Measurements from ENCODE around the gene PLEKHS1. TPM values are rescaled to one million over a fixed set of nuclear protein-coding genes. Genes with fewer than 3 reads are reported as not detected.
A peak's percentile ranks its signal among the peaks of the same experiment; 100 is the strongest.
"Not testable (repeated sequence)": the region's sequence is repeated elsewhere in the genome, so short reads cannot be mapped to it uniquely, and the experiment has no call there.

Gene PLEKHS1
- total and polyA plus RNA-seq, 9 donors, result 0.02 to 2.2 (median 0.05) TPM; not detected in 2

GRCh38 chr10:113782367-113782766 lies 30.9 kb downstream of the PLEKHS1 start:
- Histone ChIP-seq H3K4me1 (ENCODE audit: control insufficient read depth, insufficient read depth, low read length) (no peaks in the 10 kb centered on the region), H3K4me3 (ENCODE audit: low read length) (no peak overlapping the region), H3K36me3 (ENCODE audit: control insufficient read depth, insufficient read depth, low read length) (no peaks in the 10 kb centered on the region), H3K27ac (ENCODE audit: low read length) (no peak overlapping the region), H3K9me3 (replicated peaks; ENCODE audit: control insufficient read depth, low read depth, low read length) (no peaks in the 10 kb centered on the region), H3K27me3 (ENCODE audit: control insufficient read depth, insufficient read depth, low read length) (peaks cover 4% of the 10 kb centered on the region)
- DNase-seq, result no peak
- 63% methylated on average over 3 of the region's 14 CpGs for WGBS (ENCODE audit: insufficient coverage)

GRCh38 chr10:113782986-113783704 lies 31.7 kb downstream of the PLEKHS1 start:
- Histone ChIP-seq H3K4me1 (ENCODE audit: control insufficient read depth, insufficient read depth, low read length) (no peaks in the 10 kb centered on the region), H3K36me3 (ENCODE audit: control insufficient read depth, insufficient read depth, low read length) (no peaks in the 10 kb centered on the region), H3K27ac (ENCODE audit: low read length) (no peak overlapping the region), H3K9me3 (replicated peaks; ENCODE audit: control insufficient read depth, low read depth, low read length) (no peaks in the 10 kb centered on the region), H3K4me3 (ENCODE audit: low read length) (no peak overlapping the region), H3K27me3 (ENCODE audit: control insufficient read depth, insufficient read depth, low read length) (peaks cover 4% of the 10 kb centered on the region)
- no peak for DNase-seq
- WGBS (ENCODE audit: insufficient coverage), result 60% methylated on average over 1 of the region's 8 CpGs

- H3K9me3 ChIP-seq (replicated peaks; ENCODE audit: control insufficient read depth, low read depth, low read length), result no peaks in the 10 kb centered on the region
- no peaks in the 10 kb centered on the region for H3K36me3 ChIP-seq (ENCODE audit: control insufficient read depth, insufficient read depth, low read length)
- H3K4me1 ChIP-seq (ENCODE audit: control insufficient read depth, insufficient read depth, low read length), result no peaks in the 10 kb centered on the region
- H3K4me3 ChIP-seq (ENCODE audit: low read length), result no peak overlapping the region
- 37% methylated on average over 3 of the region's 9 CpGs for WGBS (ENCODE audit: insufficient coverage)
- H3K27ac ChIP-seq (ENCODE audit: low read length), result no peak overlapping the region
- no peaks in the 10 kb centered on the region for H3K27me3 ChIP-seq (ENCODE audit: control insufficient read depth, insufficient read depth, low read length)
- DNase-seq, result peak; percentile 62
Measured at GRCh38 chr10:113788604-113789083, 37.2 kb downstream of the PLEKHS1 start.

GRCh38 chr10:113791691-113792090 lies 40.2 kb downstream of the PLEKHS1 start:
- peaks cover 2% of the 10 kb centered on the region for H3K27me3 ChIP-seq (ENCODE audit: control insufficient read depth, insufficient read depth, low read length)
- H3K36me3 ChIP-seq (ENCODE audit: control insufficient read depth, insufficient read depth, low read length), result no peaks in the 10 kb centered on the region
- DNase-seq, result no peak
- WGBS (ENCODE audit: insufficient coverage), result 100% methylated on average over 1 of the region's 2 CpGs
- no peak overlapping the region for H3K27ac ChIP-seq (ENCODE audit: low read length)
- no peaks in the 10 kb centered on the region for H3K9me3 ChIP-seq (replicated peaks; ENCODE audit: control insufficient read depth, low read depth, low read length)
- H3K4me1 ChIP-seq (ENCODE audit: control insufficient read depth, insufficient read depth, low read length), result no peaks in the 10 kb centered on the region
- no peak overlapping the region for H3K4me3 ChIP-seq (ENCODE audit: low read length)

GRCh38 chr10:113801569-113801968 lies 50.1 kb downstream of the PLEKHS1 start:
- peaks cover 6% of the 10 kb centered on the region for H3K27me3 ChIP-seq (ENCODE audit: control insufficient read depth, insufficient read depth, low read length)
- no peak overlapping the region for H3K4me3 ChIP-seq (ENCODE audit: low read length)
- WGBS (ENCODE audit: insufficient coverage), result 16% methylated on average over 3 of the region's 6 CpGs
- H3K4me1 ChIP-seq (ENCODE audit: control insufficient read depth, insufficient read depth, low read length), result peaks cover 4% of the 10 kb centered on the region
- no peaks in the 10 kb centered on the region for H3K36me3 ChIP-seq (ENCODE audit: control insufficient read depth, insufficient read depth, low read length)
- H3K9me3 ChIP-seq (replicated peaks; ENCODE audit: control insufficient read depth, low read depth, low read length), result no peaks in the 10 kb centered on the region
- H3K27ac ChIP-seq (ENCODE audit: low read length), result peak overlapping the region; percentile 9
- DNase-seq, result peak; percentile 88

GRCh38 chr10:113802997-113803396 lies 51.5 kb downstream of the PLEKHS1 start:
- no CpG with 5 or more reads among the region's 4 CpGs for WGBS (ENCODE audit: insufficient coverage)
- Histone ChIP-seq H3K4me1 (ENCODE audit: control insufficient read depth, insufficient read depth, low read length) (peaks cover 4% of the 10 kb centered on the region), H3K9me3 (replicated peaks; ENCODE audit: control insufficient read depth, low read depth, low read length) (no peaks in the 10 kb centered on the region), H3K27me3 (ENCODE audit: control insufficient read depth, insufficient read depth, low read length) (peaks cover 6% of the 10 kb centered on the region), H3K4me3 (ENCODE audit: low read length) (no peak overlapping the region), H3K36me3 (ENCODE audit: control insufficient read depth, insufficient read depth, low read length) (no peaks in the 10 kb centered on the region), H3K27ac (ENCODE audit: low read length) (no peak overlapping the region)
- DNase-seq, result peak; percentile 7

GRCh38 chr10:113806503-113806902 lies 55.0 kb downstream of the PLEKHS1 start:
- DNase-seq, result no peak
- H3K36me3 ChIP-seq (ENCODE audit: control insufficient read depth, insufficient read depth, low read length), result no peaks in the 10 kb centered on the region

GRCh38 chr10:113808168-113808567 lies 56.7 kb downstream of the PLEKHS1 start:
- no peak overlapping the region for H3K4me3 ChIP-seq (ENCODE audit: low read length)
- H3K27me3 ChIP-seq (ENCODE audit: control insufficient read depth, insufficient read depth, low read length), result peaks cover 5% of the 10 kb centered on the region
- no peaks in the 10 kb centered on the region for H3K9me3 ChIP-seq (replicated peaks; ENCODE audit: control insufficient read depth, low read depth, low read length)
- no peaks in the 10 kb centered on the region for H3K36me3 ChIP-seq (ENCODE audit: control insufficient read depth, insufficient read depth, low read length)
- WGBS (ENCODE audit: insufficient coverage), result 80% methylated on average over 1 of the region's 3 CpGs
- no peak for DNase-seq
- H3K4me1 ChIP-seq (ENCODE audit: control insufficient read depth, insufficient read depth, low read length), result no peaks in the 10 kb centered on the region
- no peak overlapping the region for H3K27ac ChIP-seq (ENCODE audit: low read length)

More at GRCh38 chr10:113806503-113806902, 55.0 kb downstream of the PLEKHS1 start:
- Histone ChIP-seq H3K4me3 (ENCODE audit: low read length) (no peak overlapping the region), H3K9me3 (replicated peaks; ENCODE audit: control insufficient read depth, low read depth, low read length) (no peaks in the 10 kb centered on the region), H3K27ac (ENCODE audit: low read length) (no peak overlapping the region), H3K27me3 (ENCODE audit: control insufficient read depth, insufficient read depth, low read length) (peaks cover 5% of the 10 kb centered on the region), H3K4me1 (ENCODE audit: control insufficient read depth, insufficient read depth, low read length) (peaks cover 4% of the 10 kb centered on the region)
- 87% methylated on average over 3 of the region's 4 CpGs for WGBS (ENCODE audit: insufficient coverage)

GRCh38 chr10:113814700-113815099 lies 63.2 kb downstream of the PLEKHS1 start:
- H3K9me3 ChIP-seq (replicated peaks; ENCODE audit: control insufficient read depth, low read depth, low read length); DNase-seq; H3K4me1 ChIP-seq (ENCODE audit: control insufficient read depth, insufficient read depth, low read length); H3K36me3 ChIP-seq (ENCODE audit: control insufficient read depth, insufficient read depth, low read length); H3K27ac ChIP-seq (ENCODE audit: low read length); H3K27me3 ChIP-seq (ENCODE audit: control insufficient read depth, insufficient read depth, low read length); H3K4me3 ChIP-seq (ENCODE audit: low read length): not testable (repeated sequence)
- WGBS (ENCODE audit: insufficient coverage), result no CpG with 5 or more reads among the region's 1 CpG

- no peak overlapping the region for H3K27ac ChIP-seq (ENCODE audit: low read length)
- no peaks in the 10 kb centered on the region for H3K4me1 ChIP-seq (ENCODE audit: control insufficient read depth, insufficient read depth, low read length)
- no peak for DNase-seq
- no peaks in the 10 kb centered on the region for H3K36me3 ChIP-seq (ENCODE audit: control insufficient read depth, insufficient read depth, low read length)
- H3K27me3 ChIP-seq (ENCODE audit: control insufficient read depth, insufficient read depth, low read length), result no peaks in the 10 kb centered on the region
- no peaks in the 10 kb centered on the region for H3K9me3 ChIP-seq (replicated peaks; ENCODE audit: control insufficient read depth, low read depth, low read length)
- WGBS (ENCODE audit: insufficient coverage), result no CpG with 5 or more reads among the region's 4 CpGs
- H3K4me3 ChIP-seq (ENCODE audit: low read length), result no peak overlapping the region
Measured at GRCh38 chr10:113819989-113820388, 68.5 kb downstream of the PLEKHS1 start.
